ENCODE results near the gene WDR88. TPM values are rescaled to one million over a fixed set of nuclear protein-coding genes. Genes with fewer than 3 reads are reported as not detected.
"Not testable (repeated sequence)": the region's sequence is repeated elsewhere in the genome, so short reads cannot be mapped to it uniquely, and the experiment has no call there.

The WDR88 gene
- total RNA-seq, 1 experiment from 2014 or later: 0.20 TPM

DNA sequence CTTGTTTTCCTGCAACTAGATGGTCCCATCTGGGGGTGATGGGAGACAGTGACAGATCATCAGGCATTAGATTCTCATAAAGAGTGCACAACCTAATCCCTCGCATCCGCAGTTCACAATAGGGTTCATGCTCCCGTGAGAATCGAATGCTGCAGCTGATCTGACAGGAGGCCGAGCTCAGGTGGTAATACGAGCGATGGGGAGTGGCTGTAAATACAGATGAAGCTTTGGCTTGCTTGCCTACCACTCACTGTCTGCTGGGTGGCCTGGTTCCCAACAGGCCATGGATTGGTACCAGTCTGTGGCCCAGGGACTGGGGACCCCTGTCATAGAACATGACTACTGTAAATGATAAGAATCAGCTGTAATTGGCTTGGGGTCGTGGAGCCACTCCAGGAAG lies 28.0 kb downstream of the WDR88 start:
- ChIA-PET POLR2A (interaction anchor here (1.9 kb wide), 1 partner anchor 17 kb away, joined by 7 read pairs; no protein-coding TSS in a partner anchor), CTCF (interaction anchor here (1.2 kb wide), 1 partner anchor 17 kb away, joined by 3 read pairs; no protein-coding TSS in a partner anchor)
- TF ChIP-seq, protein P1, sequence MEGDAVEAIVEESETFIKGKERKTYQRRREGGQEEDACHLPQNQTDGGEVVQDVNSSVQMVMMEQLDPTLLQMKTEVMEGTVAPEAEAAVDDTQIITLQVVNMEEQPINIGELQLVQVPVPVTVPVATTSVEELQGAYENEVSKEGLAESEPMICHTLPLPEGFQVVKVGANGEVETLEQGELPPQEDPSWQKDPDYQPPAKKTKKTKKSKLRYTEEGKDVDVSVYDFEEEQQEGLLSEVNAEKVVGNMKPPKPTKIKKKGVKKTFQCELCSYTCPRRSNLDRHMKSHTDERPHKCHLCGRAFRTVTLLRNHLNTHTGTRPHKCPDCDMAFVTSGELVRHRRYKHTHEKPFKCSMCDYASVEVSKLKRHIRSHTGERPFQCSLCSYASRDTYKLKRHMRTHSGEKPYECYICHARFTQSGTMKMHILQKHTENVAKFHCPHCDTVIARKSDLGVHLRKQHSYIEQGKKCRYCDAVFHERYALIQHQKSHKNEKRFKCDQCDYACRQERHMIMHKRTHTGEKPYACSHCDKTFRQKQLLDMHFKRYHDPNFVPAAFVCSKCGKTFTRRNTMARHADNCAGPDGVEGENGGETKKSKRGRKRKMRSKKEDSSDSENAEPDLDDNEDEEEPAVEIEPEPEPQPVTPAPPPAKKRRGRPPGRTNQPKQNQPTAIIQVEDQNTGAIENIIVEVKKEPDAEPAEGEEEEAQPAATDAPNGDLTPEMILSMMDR (IDR thresholded peaks at IDR 0.05; ENCODE audit: insufficient read depth in 1 of 2, low read depth in 1 of 2, low read length in 1 of 2, severe bottlenecking in 1 of 2, unreplicated experiment in 1 of 2): no peak
- no peaks in the 10 kb centered on the region for H3K27me3 ChIP-seq (replicated peaks; ENCODE audit: control insufficient read depth, insufficient read depth, low read length)
- no peaks in the 10 kb centered on the region for H3K36me3 ChIP-seq (ENCODE audit: control insufficient read depth, insufficient read depth, low read length)
- no peak for DNase-seq
- Mint-ChIP-seq H3K9me3 (ENCODE audit: unreplicated experiment) (no peaks in the 10 kb centered on the region), H3K36me3 (ENCODE audit: insufficient read depth, unreplicated experiment) (peaks cover 3% of the 10 kb centered on the region), H3K4me3 (ENCODE audit: unreplicated experiment) (no peak overlapping the region), H3K27me3 (ENCODE audit: insufficient read depth, unreplicated experiment) (no peaks in the 10 kb centered on the region), H3K27ac (ENCODE audit: unreplicated experiment) (no peak overlapping the region), H3K4me1 (ENCODE audit: low read depth, unreplicated experiment) (no peaks in the 10 kb centered on the region)
- intact Hi-C loops (cut with micrococcal nuclease; ENCODE audit: unreplicated experiment): no loop called here
- BruUV-seq (replicated peaks): no TSS peak
- no peaks in the 10 kb centered on the region for H3K9me3 ChIP-seq
- no peaks in the 10 kb centered on the region for H3K4me1 ChIP-seq
- H3K4me3 ChIP-seq (ENCODE audit: low read depth, low read length): no peak overlapping the region

DNA sequence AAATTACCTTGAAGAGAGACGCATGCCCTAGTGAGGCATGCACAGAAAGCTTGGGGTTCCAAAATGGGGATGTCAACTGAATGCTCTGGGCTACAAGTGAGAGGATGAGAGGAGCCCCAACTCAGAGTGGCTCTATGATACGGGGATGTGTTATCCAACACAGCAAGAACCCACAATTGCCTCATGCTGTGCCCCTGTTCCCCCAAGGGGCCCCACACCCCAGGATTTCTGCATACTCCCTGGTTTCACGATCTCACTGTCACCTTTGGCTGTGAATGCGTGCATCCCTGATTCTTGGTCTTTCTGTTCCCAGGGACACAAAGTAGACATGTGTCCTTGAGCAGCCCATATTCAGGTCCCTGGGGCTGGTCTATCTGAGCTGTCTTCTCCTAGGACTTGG lies 29.3 kb downstream of the WDR88 start:
- Mint-ChIP-seq H3K9me3 (ENCODE audit: unreplicated experiment) (no peaks in the 10 kb centered on the region), H3K27me3 (ENCODE audit: insufficient read depth, unreplicated experiment) (no peaks in the 10 kb centered on the region), H3K4me1 (ENCODE audit: low read depth, unreplicated experiment) (no peaks in the 10 kb centered on the region), H3K4me3 (ENCODE audit: unreplicated experiment) (no peak overlapping the region), H3K36me3 (ENCODE audit: insufficient read depth, unreplicated experiment) (peaks cover 4% of the 10 kb centered on the region), H3K27ac (ENCODE audit: unreplicated experiment) (no peak overlapping the region)
- POLR2A ChIA-PET: no interaction called here
- intact Hi-C loops (cut with micrococcal nuclease; ENCODE audit: unreplicated experiment): no loop called here
- DNase-seq: no peak
- no peaks in the 10 kb centered on the region for H3K27me3 ChIP-seq (replicated peaks; ENCODE audit: control insufficient read depth, insufficient read depth, low read length)
- TF ChIP-seq, protein P1 (IDR thresholded peaks at IDR 0.05; ENCODE audit: insufficient read depth in 1 of 2, low read depth in 1 of 2, low read length in 1 of 2, severe bottlenecking in 1 of 2, unreplicated experiment in 1 of 2): no peak
- no peaks in the 10 kb centered on the region for H3K36me3 ChIP-seq (ENCODE audit: control insufficient read depth, insufficient read depth, low read length)
- H3K4me1 ChIP-seq: no peaks in the 10 kb centered on the region
- BruUV-seq (replicated peaks): no TSS peak
- H3K9me3 ChIP-seq: no peaks in the 10 kb centered on the region
- CTCF ChIA-PET: interaction anchor here (1.5 kb wide), 1 partner anchor 23 kb away, joined by 4 read pairs; no protein-coding TSS in a partner anchor
- H3K4me3 ChIP-seq (ENCODE audit: low read depth, low read length): no peak overlapping the region

DNA sequence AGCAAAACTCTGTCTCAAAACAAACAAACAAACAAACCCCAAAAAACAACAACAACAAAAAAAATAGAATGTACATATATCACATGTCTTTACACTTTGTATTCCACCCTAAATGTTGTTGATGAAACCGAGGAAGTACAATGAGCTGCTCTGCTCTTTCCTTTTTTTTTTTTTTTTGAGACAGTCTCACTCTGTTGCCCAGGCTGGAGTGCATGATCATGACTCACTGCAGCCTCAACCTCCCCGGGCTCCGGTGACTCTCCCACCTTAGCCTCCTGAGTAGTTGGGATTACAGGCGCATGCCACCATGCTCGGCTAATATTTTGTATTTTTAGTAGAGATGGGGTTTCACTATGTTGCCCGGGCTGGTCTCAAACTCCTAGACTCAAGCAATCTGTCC lies 31.6 kb downstream of the WDR88 start:
- BruUV-seq (replicated peaks): no TSS peak
- ChIA-PET CTCF (interaction anchor here (1.7 kb wide), 1 partner anchor 13 kb away, joined by 4 read pairs; no protein-coding TSS in a partner anchor), POLR2A (no interaction called here)
- Histone ChIP-seq H3K27me3 (replicated peaks; ENCODE audit: control insufficient read depth, insufficient read depth, low read length) (no peaks in the 10 kb centered on the region), H3K4me1 (no peaks in the 10 kb centered on the region), H3K4me3 (ENCODE audit: low read depth, low read length) (no peak overlapping the region), H3K9me3 (peaks cover 15% of the 10 kb centered on the region; the same call in 1 of the 2 replicates), H3K36me3 (ENCODE audit: control insufficient read depth, insufficient read depth, low read length) (no peaks in the 10 kb centered on the region)
- DNase-seq: no peak
- H3K4me1 Mint-ChIP-seq (ENCODE audit: low read depth, unreplicated experiment): no peaks in the 10 kb centered on the region
- TF ChIP-seq, protein P1 (IDR thresholded peaks at IDR 0.05; ENCODE audit: insufficient read depth in 1 of 2, low read depth in 1 of 2, low read length in 1 of 2, severe bottlenecking in 1 of 2, unreplicated experiment in 1 of 2): no peak
- H3K9me3 Mint-ChIP-seq (ENCODE audit: unreplicated experiment): peaks cover 14% of the 10 kb centered on the region
- intact Hi-C loops (cut with micrococcal nuclease; ENCODE audit: unreplicated experiment): no loop called here
- H3K4me3 Mint-ChIP-seq (ENCODE audit: unreplicated experiment): no peak overlapping the region
- no peaks in the 10 kb centered on the region for H3K27me3 Mint-ChIP-seq (ENCODE audit: insufficient read depth, unreplicated experiment)
- H3K27ac Mint-ChIP-seq (ENCODE audit: unreplicated experiment): no peak overlapping the region
- peaks cover 4% of the 10 kb centered on the region for H3K36me3 Mint-ChIP-seq (ENCODE audit: insufficient read depth, unreplicated experiment)

DNA sequence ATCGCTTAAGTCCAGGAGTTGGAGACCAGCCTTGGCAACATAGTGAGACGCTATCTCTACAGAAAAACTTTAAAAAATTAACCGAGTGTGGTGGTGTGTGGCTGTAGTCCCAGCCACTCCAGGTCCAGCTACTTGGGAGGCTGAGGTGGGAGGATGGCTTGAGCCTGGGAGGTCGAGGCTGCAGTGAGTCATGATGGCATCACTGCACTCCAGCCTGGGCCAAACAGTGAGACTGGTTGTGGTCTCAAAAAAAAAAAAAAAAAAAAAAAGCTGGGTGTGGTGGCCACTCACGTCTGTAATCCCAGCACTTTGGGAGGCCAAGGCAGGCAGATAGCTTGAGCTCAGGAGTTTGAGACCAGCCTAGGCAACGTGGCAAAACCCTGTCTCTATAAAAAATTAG lies 34.1 kb downstream of the WDR88 start:
- H3K4me1 ChIP-seq; H3K4me3 ChIP-seq (ENCODE audit: low read depth, low read length); BruUV-seq (replicated peaks); DNase-seq; H3K36me3 Mint-ChIP-seq (ENCODE audit: insufficient read depth, unreplicated experiment); H3K27me3 Mint-ChIP-seq (ENCODE audit: insufficient read depth, unreplicated experiment); H3K4me1 Mint-ChIP-seq (ENCODE audit: low read depth, unreplicated experiment); H3K4me3 Mint-ChIP-seq (ENCODE audit: unreplicated experiment); H3K27me3 ChIP-seq (replicated peaks; ENCODE audit: control insufficient read depth, insufficient read depth, low read length); intact Hi-C loops (cut with micrococcal nuclease; ENCODE audit: unreplicated experiment); H3K36me3 ChIP-seq (ENCODE audit: control insufficient read depth, insufficient read depth, low read length); H3K27ac Mint-ChIP-seq (ENCODE audit: unreplicated experiment): not testable (repeated sequence)
- peaks cover 24% of the 10 kb centered on the region for H3K9me3 Mint-ChIP-seq (ENCODE audit: unreplicated experiment)
- ChIA-PET CTCF (interaction anchor here (0.8 kb wide), 1 partner anchor 18 kb away, joined by 5 read pairs; no protein-coding TSS in a partner anchor), POLR2A (interaction anchor here (1.3 kb wide), 1 partner anchor 11 kb away, joined by 15 read pairs; no protein-coding TSS in a partner anchor)
- peaks cover 17% of the 10 kb centered on the region; the same call in 1 of the 2 replicates for H3K9me3 ChIP-seq

Measured in Caco-2 (cell line).